Measurements from ENCODE around the gene ITGA4.

Gene ITGA4

GRCh38 chr2:181576431-181576830, 119.2 kb downstream of the ITGA4 start:
- DNase-seq: no peak

- no peak for DNase-seq
These were observed 121.6 kb downstream of the ITGA4 start for GRCh38 chr2:181578829-181579228.

GRCh38 chr2:181581534-181581933, 124.3 kb downstream of the ITGA4 start:
- no peak for DNase-seq

DNA sequence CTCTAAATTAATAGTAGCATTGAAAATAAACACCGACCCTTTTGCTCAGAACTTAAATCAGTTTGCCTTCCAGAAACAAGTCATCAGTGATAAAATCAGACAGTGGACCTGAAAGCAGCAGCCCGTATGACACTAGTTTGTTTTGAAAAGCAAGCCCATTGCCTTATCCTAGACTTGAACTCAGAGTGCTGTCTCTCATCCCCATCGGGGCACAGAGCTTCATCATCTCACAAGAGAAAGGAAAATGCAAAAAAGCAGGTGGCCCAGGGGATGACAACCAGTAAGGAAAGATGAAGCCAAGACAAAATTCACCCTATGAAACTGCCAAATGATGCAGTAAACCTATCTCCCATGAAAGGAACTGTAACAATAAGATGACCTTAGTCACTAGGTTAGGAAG, 128.5 kb downstream of the ITGA4 start:
- no peak for DNase-seq

Data from left hindlimb (tissue), 1 donor.